Endothelial cell of umbilical vein (primary cell): ENCODE measurements around the gene EXOC6B. TPM values are rescaled to one million over a fixed set of nuclear protein-coding genes. Genes with fewer than 3 reads are reported as not detected.

Experiments
- BruUV-seq: library from RNA; stranded (reverse); fragments of 400-500 nt; replicated peaks from 2 replicates; lab custom pipeline; 2021; lab: Mats Ljungman, UMichigan
- CTCF ChIA-PET: fragments of 300-600, 350-600 bp; sonication (Branson Sonifier 250); formaldehyde crosslinking; loops from one replicate; lab custom pipeline; 2021; ENCODE audit warnings: antibody characterized with exemption, inconsistent platforms; lab: Charles Lee
- POLR2A ChIA-PET: fragments of 300-600, 350-600 bp; sonication (Branson Sonifier 250); formaldehyde crosslinking; loops from one replicate; lab custom pipeline; 2021; ENCODE audit warnings: antibody characterized with exemption, inconsistent platforms; lab: Charles Lee
- DNase-seq: peaks from one replicate; pipeline ENCODE4 v3.0.0-alpha.2; 2011; ENCODE audit warnings: low read depth, low spot score
- FAIRE-seq: peaks from 2 replicates; lab custom pipeline; 2011; peaks lifted over from hg19 to GRCh38; lab: Jason Lieb, UNC
- H2AFZ ChIP-seq: 2 replicates; pipeline ENCODE4 v1.6.0; 2012; ENCODE audit warnings: low read depth, low read length, control low read depth, inconsistent platforms
- H3K27ac ChIP-seq: 2 replicates; pipeline ENCODE4 v1.5.1; 2011; ENCODE audit warnings: low read depth, mild to moderate bottlenecking, control low read depth, low read length, moderate library complexity; ENCODE audit not compliant: insufficient read depth
- H3K27me3 ChIP-seq, 2 experiments: 2 replicates each; pipeline versions ENCODE4 v1.6.0 to v1.6.1; 2011; ENCODE audit warnings: low read length in 2 of 2, mixed read lengths in 1 of 2; ENCODE audit not compliant: control insufficient read depth in 2 of 2, insufficient read depth in 2 of 2
- H3K36me3 ChIP-seq, 2 experiments: 2 replicates in 1 of 2; 3 replicates in 1 of 2; pipeline ENCODE4 v1.5.1; 2011; ENCODE audit warnings: low read length in 2 of 2, mild to moderate bottlenecking in 1 of 2, moderate library complexity in 1 of 2; ENCODE audit not compliant: control insufficient read depth in 2 of 2, insufficient read depth in 2 of 2; ENCODE audit errors: extremely low read depth in 1 of 2
- H3K4me1 ChIP-seq: 3 replicates; pipeline ENCODE4 v1.5.1; 2011; ENCODE audit warnings: mild to moderate bottlenecking, low read length; ENCODE audit not compliant: control insufficient read depth, insufficient read depth; ENCODE audit errors: extremely low read depth
- H3K4me2 ChIP-seq: 2 replicates; pipeline ENCODE4 v1.6.1; 2011; ENCODE audit warnings: low read length, control low read depth, mixed read lengths; ENCODE audit not compliant: insufficient read depth
- H3K4me3 ChIP-seq, 3 experiments: fragments of 200-600 bp in 1 of 3; sonication (generic), shearing (Covaris generic) in 1 of 3; replicated peaks in 1 of 3; 2 replicates each; pipeline ENCODE4 v1.5.1; 2011 to 2016; ENCODE audit warnings: control low read depth in 3 of 3, low read length in 3 of 3, mild to moderate bottlenecking in 2 of 3, inconsistent platforms in 1 of 3, low read depth in 1 of 3, moderate library complexity in 1 of 3; ENCODE audit not compliant: insufficient read depth in 1 of 3
- H3K79me2 ChIP-seq: 2 replicates; pipeline ENCODE4 v1.6.0; 2012; ENCODE audit warnings: low read length, inconsistent platforms; ENCODE audit not compliant: control insufficient read depth, insufficient read depth
- H3K9ac ChIP-seq: replicated peaks from 2 replicates; pipeline ENCODE3; 2011; ENCODE audit warnings: low read length, control low read depth; ENCODE audit not compliant: insufficient read depth; ENCODE audit errors: extremely low read depth
- H3K9me1 ChIP-seq: replicated peaks from 3 replicates; pipeline ENCODE4 v1.6.0; 2011; ENCODE audit warnings: mild to moderate bottlenecking, low read length; ENCODE audit not compliant: control insufficient read depth, insufficient read depth; ENCODE audit errors: extremely low read depth
- H3K9me3 ChIP-seq: replicated peaks from 2 replicates; pipeline ENCODE4 v1.5.1; 2012; ENCODE audit warnings: low read length, inconsistent platforms; ENCODE audit not compliant: control insufficient read depth, insufficient read depth
- H4K20me1 ChIP-seq: replicated peaks from 2 replicates; pipeline ENCODE3; 2011; ENCODE audit warnings: mild to moderate bottlenecking, low read length; ENCODE audit not compliant: control insufficient read depth, insufficient read depth; ENCODE audit errors: extremely low read depth
- CTCF ChIP-seq, 2 donors: IDR thresholded peaks; 1 replicate in 1 of 2; 2 replicates in 1 of 2; pipeline ENCODE4 v1.5.1; 2011; ENCODE audit warnings: low read length in 2 of 2, mild to moderate bottlenecking in 2 of 2, moderate library complexity in 2 of 2, control low read depth in 1 of 2, inconsistent platforms in 1 of 2, low read depth in 1 of 2; ENCODE audit not compliant: insufficient read depth in 1 of 2; ENCODE audit errors: extremely low read depth in 1 of 2
- EZH2 ChIP-seq: IDR thresholded peaks from 2 replicates; pipeline ENCODE4 v1.6.1; 2012; ENCODE audit warnings: borderline replicate concordance, low read depth, mild to moderate bottlenecking, moderate library complexity, low read length, inconsistent platforms; ENCODE audit not compliant: severe bottlenecking
- FOS ChIP-seq: IDR thresholded peaks from 2 replicates; pipeline ENCODE4 v1.6.1; 2011; ENCODE audit warnings: mild to moderate bottlenecking, low read length, moderate library complexity, borderline replicate concordance; ENCODE audit not compliant: insufficient read depth
- GATA2 ChIP-seq: IDR thresholded peaks from 2 replicates; pipeline ENCODE4 v1.7.0; 2011; ENCODE audit warnings: low read depth, mild to moderate bottlenecking, moderate library complexity, mixed read lengths, low read length; ENCODE audit not compliant: insufficient read length, insufficient read depth
- JUN ChIP-seq: IDR thresholded peaks from 2 replicates; pipeline ENCODE4 v1.6.1; 2011; ENCODE audit warnings: borderline replicate concordance, low read depth; ENCODE audit not compliant: insufficient read length, insufficient read depth
- MAX ChIP-seq: IDR thresholded peaks from 2 replicates; pipeline ENCODE4 v1.6.1; 2011; ENCODE audit not compliant: insufficient read depth, insufficient read length
- MYC ChIP-seq: IDR thresholded peaks from one replicate; pipeline ENCODE4 v1.6.1; 2011; ENCODE audit warnings: mild to moderate bottlenecking, low read depth, low read length
- POLR2A ChIP-seq: IDR thresholded peaks from 2 replicates; pipeline ENCODE4 v1.6.1; 2012; ENCODE audit warnings: low read depth, mild to moderate bottlenecking, control low read depth, low read length
- POLR2AphosphoS5 ChIP-seq: IDR thresholded peaks from 2 replicates; pipeline ENCODE4 v1.6.1; 2012; ENCODE audit warnings: low read depth, mild to moderate bottlenecking, control low read depth, low read length, moderate library complexity; ENCODE audit not compliant: insufficient read depth
- dilution Hi-C: fragments of 300-500 bp; cut with MboI; formaldehyde crosslinking; loops from one replicate; pipeline ENCODE4 v1.15.0; 2019; ENCODE audit warnings: low sequenced_read_pairs; ENCODE audit not compliant: extremely low pct_ligation_motif_present
- intact Hi-C: fragments of 100-400 bp; cut with micrococcal nuclease; formaldehyde crosslinking; loops from one replicate; pipeline ENCODE4 v1.10.0; 2022
- polyA plus RNA-seq, 4 experiments: library from polyadenylated mRNA; depleted of rRNA in 3 of 4; stranded (reverse) in 3 of 4; unstranded in 1 of 4; fragments of >200 nt; gene quantifications; 2 replicates each; pipeline versions ENCODE4 v1.2.1 to v1.2.3, GENCODE V29; 2011 to 2012; ENCODE audit warnings: missing spikeins in 1 of 4
- total RNA-seq: library from RNA; stranded (reverse); gene quantifications from 2 replicates; pipeline ENCODE4 v1.2.3, GENCODE V29; 2021

EXOC6B gene
- total and polyA plus RNA-seq, 2 donors (not counting 3 experiments of a cell fraction or from before 2014, with no cell fraction given): 10.8 to 34.8 TPM

- Histone ChIP-seq H3K4me3 (no peak overlapping the region), H3K27me3 (no peaks in the 10 kb centered on the region), H3K4me1 (no peaks in the 10 kb centered on the region), H3K9me3 (no peaks in the 10 kb centered on the region), H3K9ac (no peak overlapping the region), H2AFZ (no peak overlapping the region), H3K36me3 (no peaks in the 10 kb centered on the region), H3K9me1 (no peaks in the 10 kb centered on the region), H4K20me1 (no peaks in the 10 kb centered on the region), H3K79me2 (no peaks in the 10 kb centered on the region), H3K27ac (no peak overlapping the region), H3K4me2 (no peak overlapping the region)
- intact Hi-C loops (no loop called here), dilution Hi-C loops (no loop called here)
- ChIA-PET POLR2A (no interaction called here), CTCF (interaction anchor here (1.0 to 1.3 kb wide), 4 partner anchors 11 to 129 kb away, joined by 3 to 6 read pairs (median 3); no protein-coding TSS in a partner anchor)
- TF ChIP-seq FOS: no peak
- no peak for TF ChIP-seq MAX
- TF ChIP-seq CTCF (IDR thresholded peaks at IDR 0.05; ENCODE audit: extremely low read depth in 1 of 2, insufficient read depth in 1 of 2, low read depth in 1 of 2, low read length in 2 of 2): no peak
- no peak for TF ChIP-seq POLR2A
- TF ChIP-seq GATA2: no peak
- no peak for TF ChIP-seq MYC
- TF ChIP-seq EZH2: no peak
- no peak for TF ChIP-seq JUN
- no peak for TF ChIP-seq POLR2AphosphoS5
- no TSS peak for BruUV-seq
- DNase-seq: no peak
- no peak for FAIRE-seq
Measured at GRCh38 chr2:72734432-72734831, 91.4 kb downstream of the EXOC6B start.
